ENCODE results near the gene NXF1. TPM values are rescaled to one million over a fixed set of nuclear protein-coding genes. Genes with fewer than 3 reads are reported as not detected.
A peak's percentile ranks its signal among the peaks of the same experiment; 100 is the strongest.

The NXF1 gene
- total RNA-seq, 1 donor: 31.1 TPM

GRCh38 chr11:62816557-62816956, 11.3 kb upstream of the NXF1 start:
- Histone ChIP-seq H3K9me3 (ENCODE audit: low read depth, low read length) (no peaks in the 10 kb centered on the region), H3K4me1 (ENCODE audit: insufficient read depth, low read length) (no peaks in the 10 kb centered on the region), H3K36me3 (ENCODE audit: insufficient read depth, low read length) (peaks cover 58% of the 10 kb centered on the region), H3K79me2 (ENCODE audit: insufficient read depth, low read length) (no peaks in the 10 kb centered on the region), H2AFZ (ENCODE audit: low read length) (no peak overlapping the region), H4K20me1 (ENCODE audit: insufficient read depth, low read length) (no peaks in the 10 kb centered on the region), H3K27me3 (ENCODE audit: insufficient read depth, low read length) (no peaks in the 10 kb centered on the region), H3K4me2 (ENCODE audit: insufficient read depth, low read length) (no peak overlapping the region), H3K4me3 (ENCODE audit: insufficient read depth, low read length) (no peak overlapping the region), H3K27ac (ENCODE audit: low read depth, low read length) (no peak overlapping the region)
- no peak for DNase-seq (ENCODE audit: insufficient read length, low spot score, missing footprints)
- TF ChIP-seq CTCF (IDR thresholded peaks at IDR 0.05; ENCODE audit: extremely low read depth, low read depth, low read length): no peak

- no peak for TF ChIP-seq CTCF (IDR thresholded peaks at IDR 0.05; ENCODE audit: extremely low read depth, low read depth, low read length)
- H3K4me1 ChIP-seq (ENCODE audit: insufficient read depth, low read length): peaks cover 4% of the 10 kb centered on the region
- H3K4me3 ChIP-seq (ENCODE audit: insufficient read depth, low read length): no peak overlapping the region
- DNase-seq (ENCODE audit: insufficient read length, low spot score, missing footprints): no peak
- no peaks in the 10 kb centered on the region for H3K9me3 ChIP-seq (ENCODE audit: low read depth, low read length)
- H3K27ac ChIP-seq (ENCODE audit: low read depth, low read length): no peak overlapping the region
- no peaks in the 10 kb centered on the region for H4K20me1 ChIP-seq (ENCODE audit: insufficient read depth, low read length)
- no peaks in the 10 kb centered on the region for H3K27me3 ChIP-seq (ENCODE audit: insufficient read depth, low read length)
- H3K36me3 ChIP-seq (ENCODE audit: insufficient read depth, low read length): peaks cover 26% of the 10 kb centered on the region
- no peak overlapping the region for H3K4me2 ChIP-seq (ENCODE audit: insufficient read depth, low read length)
- H3K79me2 ChIP-seq (ENCODE audit: insufficient read depth, low read length): no peaks in the 10 kb centered on the region
- H2AFZ ChIP-seq (ENCODE audit: low read length): no peak overlapping the region
Measured at GRCh38 chr11:62811659-62812058, 6.4 kb upstream of the NXF1 start.

- no peaks in the 10 kb centered on the region for H3K9me3 ChIP-seq (ENCODE audit: low read depth, low read length)
- H3K27ac ChIP-seq (ENCODE audit: low read depth, low read length): no peak overlapping the region
- no peak overlapping the region for H3K4me2 ChIP-seq (ENCODE audit: insufficient read depth, low read length)
- H3K4me1 ChIP-seq (ENCODE audit: insufficient read depth, low read length): peaks cover 13% of the 10 kb centered on the region
- TF ChIP-seq CTCF (IDR thresholded peaks at IDR 0.05; ENCODE audit: extremely low read depth, low read depth, low read length): no peak
- no peaks in the 10 kb centered on the region for H3K79me2 ChIP-seq (ENCODE audit: insufficient read depth, low read length)
- no peak overlapping the region for H3K4me3 ChIP-seq (ENCODE audit: insufficient read depth, low read length)
- H3K27me3 ChIP-seq (ENCODE audit: insufficient read depth, low read length): no peaks in the 10 kb centered on the region
- peaks cover 17% of the 10 kb centered on the region for H3K36me3 ChIP-seq (ENCODE audit: insufficient read depth, low read length)
- H2AFZ ChIP-seq (ENCODE audit: low read length): no peak overlapping the region
- DNase-seq (ENCODE audit: insufficient read length, low spot score, missing footprints): no peak
- H4K20me1 ChIP-seq (ENCODE audit: insufficient read depth, low read length): no peaks in the 10 kb centered on the region
Measured at GRCh38 chr11:62810748-62811147, 5.5 kb upstream of the NXF1 start.

GRCh38 chr11:62806611-62807121, 1.4 kb upstream of the NXF1 start:
- Histone ChIP-seq H2AFZ (ENCODE audit: low read length) (no peak overlapping the region), H3K4me1 (ENCODE audit: insufficient read depth, low read length) (peaks cover 27% of the 10 kb centered on the region), H3K9me3 (ENCODE audit: low read depth, low read length) (no peaks in the 10 kb centered on the region), H3K4me2 (ENCODE audit: insufficient read depth, low read length) (peak overlapping the region; percentile 99), H4K20me1 (ENCODE audit: insufficient read depth, low read length) (peaks cover 23% of the 10 kb centered on the region), H3K27me3 (ENCODE audit: insufficient read depth, low read length) (no peaks in the 10 kb centered on the region), H3K27ac (ENCODE audit: low read depth, low read length) (peak overlapping the region; percentile 79), H3K79me2 (ENCODE audit: insufficient read depth, low read length) (peaks cover 34% of the 10 kb centered on the region), H3K4me3 (ENCODE audit: insufficient read depth, low read length) (no peak overlapping the region), H3K36me3 (ENCODE audit: insufficient read depth, low read length) (peaks cover 23% of the 10 kb centered on the region)
- no peak for TF ChIP-seq CTCF (IDR thresholded peaks at IDR 0.05; ENCODE audit: extremely low read depth, low read depth, low read length)
- no peak for DNase-seq (ENCODE audit: insufficient read length, low spot score, missing footprints)
